NCI-H69 (cell line): ENCODE measurements around the gene NEU4.

Experiments used
- DNase-seq: peaks from one replicate; lab custom pipeline; 2025; lab: John Stamatoyannopoulos, UW

The NEU4 gene

GRCh38 chr2:241834527-241835210 is 25.7 kb downstream of the NEU4 start:
- no peak for DNase-seq

GRCh38 chr2:241835611-241836010 is 26.6 kb downstream of the NEU4 start:
- DNase-seq = no peak

GRCh38 chr2:241836292-241836691 is 27.3 kb downstream of the NEU4 start:
- DNase-seq = no peak

- no peak for DNase-seq
Measured at GRCh38 chr2:241837197-241837965, 28.4 kb downstream of the NEU4 start.

GRCh38 chr2:241841181-241842066 is 32.4 kb downstream of the NEU4 start:
- no peak for DNase-seq

GRCh38 chr2:241842067-241842415 is 33.0 kb downstream of the NEU4 start:
- DNase-seq = no peak

GRCh38 chr2:241842620-241843211 is 33.7 kb downstream of the NEU4 start:
- DNase-seq = no peak

GRCh38 chr2:241843321-241844065 is 34.5 kb downstream of the NEU4 start:
- no peak for DNase-seq

- peak; percentile 50 for DNase-seq
Measured at GRCh38 chr2:241844066-241844728, 35.2 kb downstream of the NEU4 start.

GRCh38 chr2:241844831-241845578 is 36.0 kb downstream of the NEU4 start:
- DNase-seq = no peak

- no peak for DNase-seq
Measured at GRCh38 chr2:241846406-241846805, 37.4 kb downstream of the NEU4 start.

- DNase-seq = peak; percentile 20
Measured at GRCh38 chr2:241848761-241849615, 40.0 kb downstream of the NEU4 start.

- no peak for DNase-seq
Measured at GRCh38 chr2:241849616-241850543, 40.9 kb downstream of the NEU4 start.

- no peak for DNase-seq
Measured at GRCh38 chr2:241850544-241851324, 41.7 kb downstream of the NEU4 start.

- no peak for DNase-seq
Measured at GRCh38 chr2:241851325-241852115, 42.5 kb downstream of the NEU4 start.
